Epithelial cell of proximal tubule (primary cell): ENCODE data around the gene BNIP5. TPM values are rescaled to one million over a fixed set of nuclear protein-coding genes. Genes with fewer than 3 reads are reported as not detected.

ENCODE experiments used
- DNase-seq: peaks from one replicate; pipeline ENCODE4 v3.0.0-alpha.2; 2011; ENCODE audit warnings: low read depth
- H3K4me3 ChIP-seq: 2 replicates; pipeline ENCODE4 v1.5.1; 2011; ENCODE audit warnings: low read depth, mild to moderate bottlenecking, low read length
- total RNA-seq: library from RNA; depleted of rRNA; stranded (reverse); fragments of >200 nt; gene quantifications from 2 replicates; pipeline ENCODE4 v1.2.3, GENCODE V29; 2015
- TF ChIP-seq, protein P1 (sequence below): conservative IDR thresholded peaks from 2 replicates; pipeline ENCODE4 v1.5.1; 2012; ENCODE audit warnings: low read depth, mild to moderate bottlenecking, low read length

BNIP5 gene
- total RNA-seq, 1 donor from 2014 or later, result under 0.01 TPM

GRCh38 chr6:36350681-36351571 lies 14.2 kb upstream of the BNIP5 start:
- no peak overlapping the region for H3K4me3 ChIP-seq
- DNase-seq, result no peak
- TF ChIP-seq, protein P1, sequence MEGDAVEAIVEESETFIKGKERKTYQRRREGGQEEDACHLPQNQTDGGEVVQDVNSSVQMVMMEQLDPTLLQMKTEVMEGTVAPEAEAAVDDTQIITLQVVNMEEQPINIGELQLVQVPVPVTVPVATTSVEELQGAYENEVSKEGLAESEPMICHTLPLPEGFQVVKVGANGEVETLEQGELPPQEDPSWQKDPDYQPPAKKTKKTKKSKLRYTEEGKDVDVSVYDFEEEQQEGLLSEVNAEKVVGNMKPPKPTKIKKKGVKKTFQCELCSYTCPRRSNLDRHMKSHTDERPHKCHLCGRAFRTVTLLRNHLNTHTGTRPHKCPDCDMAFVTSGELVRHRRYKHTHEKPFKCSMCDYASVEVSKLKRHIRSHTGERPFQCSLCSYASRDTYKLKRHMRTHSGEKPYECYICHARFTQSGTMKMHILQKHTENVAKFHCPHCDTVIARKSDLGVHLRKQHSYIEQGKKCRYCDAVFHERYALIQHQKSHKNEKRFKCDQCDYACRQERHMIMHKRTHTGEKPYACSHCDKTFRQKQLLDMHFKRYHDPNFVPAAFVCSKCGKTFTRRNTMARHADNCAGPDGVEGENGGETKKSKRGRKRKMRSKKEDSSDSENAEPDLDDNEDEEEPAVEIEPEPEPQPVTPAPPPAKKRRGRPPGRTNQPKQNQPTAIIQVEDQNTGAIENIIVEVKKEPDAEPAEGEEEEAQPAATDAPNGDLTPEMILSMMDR, result no peak

DNA sequence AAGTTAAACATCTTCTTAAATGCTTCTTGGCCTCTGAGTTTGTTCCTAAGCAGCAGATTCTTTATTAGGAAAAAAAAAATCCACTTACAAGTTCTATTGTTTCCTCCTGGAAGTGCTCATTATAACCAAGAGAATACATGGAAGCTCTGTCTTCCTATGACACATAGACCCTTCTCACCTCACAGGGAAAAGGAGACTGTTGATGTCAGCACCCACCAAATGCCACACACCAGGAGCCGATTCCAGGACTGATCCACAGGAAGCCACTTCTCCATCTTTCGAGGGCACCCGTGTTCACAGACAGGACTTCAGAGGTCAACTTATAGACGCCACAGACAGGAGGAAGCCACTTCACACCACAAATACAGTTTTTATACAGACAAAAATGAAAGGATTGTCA lies 13.4 kb upstream of the BNIP5 start:
- no peak overlapping the region for H3K4me3 ChIP-seq
- no peak for DNase-seq
- TF ChIP-seq, protein P1, result no peak

DNA sequence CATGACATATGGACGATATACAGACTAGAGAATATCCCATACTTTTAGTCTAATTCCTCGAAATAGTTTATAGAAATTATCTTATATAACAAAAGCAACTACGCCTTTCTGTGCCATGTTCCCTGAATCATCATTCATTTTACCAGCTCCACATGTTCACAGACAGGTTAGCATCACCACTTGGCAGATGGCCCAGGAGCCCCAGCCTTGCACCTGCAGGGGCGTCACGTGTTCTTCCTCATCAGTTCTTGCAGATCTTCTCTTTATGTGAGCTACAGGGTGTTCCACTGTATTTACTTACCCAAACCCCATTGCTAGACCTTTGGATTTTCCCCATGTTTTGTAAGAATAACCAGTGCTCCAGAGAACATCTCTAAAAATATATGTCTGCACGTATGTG lies 12.6 kb upstream of the BNIP5 start:
- no peak overlapping the region for H3K4me3 ChIP-seq
- no peak for DNase-seq
- TF ChIP-seq, protein P1, result no peak

DNA sequence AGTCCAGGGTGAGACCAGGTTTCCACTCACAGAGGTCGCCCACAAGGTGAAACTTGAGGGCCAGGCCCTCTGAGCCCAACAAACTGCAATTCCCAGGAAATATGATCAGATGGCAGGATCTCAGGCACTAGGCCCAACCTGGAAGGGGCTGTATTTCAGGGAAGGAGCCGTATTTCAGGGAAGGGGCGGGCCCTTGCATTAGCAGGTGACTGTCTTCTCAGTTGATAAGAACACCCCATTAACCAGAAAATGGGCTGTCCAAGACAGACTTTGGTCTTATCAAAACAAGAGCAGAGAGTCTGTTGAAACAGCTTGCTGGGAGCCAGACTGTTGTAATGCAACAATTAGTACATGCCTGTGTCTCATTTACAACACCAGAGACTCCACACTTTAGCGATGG lies 10.9 kb upstream of the BNIP5 start:
- DNase-seq, result no peak

DNA sequence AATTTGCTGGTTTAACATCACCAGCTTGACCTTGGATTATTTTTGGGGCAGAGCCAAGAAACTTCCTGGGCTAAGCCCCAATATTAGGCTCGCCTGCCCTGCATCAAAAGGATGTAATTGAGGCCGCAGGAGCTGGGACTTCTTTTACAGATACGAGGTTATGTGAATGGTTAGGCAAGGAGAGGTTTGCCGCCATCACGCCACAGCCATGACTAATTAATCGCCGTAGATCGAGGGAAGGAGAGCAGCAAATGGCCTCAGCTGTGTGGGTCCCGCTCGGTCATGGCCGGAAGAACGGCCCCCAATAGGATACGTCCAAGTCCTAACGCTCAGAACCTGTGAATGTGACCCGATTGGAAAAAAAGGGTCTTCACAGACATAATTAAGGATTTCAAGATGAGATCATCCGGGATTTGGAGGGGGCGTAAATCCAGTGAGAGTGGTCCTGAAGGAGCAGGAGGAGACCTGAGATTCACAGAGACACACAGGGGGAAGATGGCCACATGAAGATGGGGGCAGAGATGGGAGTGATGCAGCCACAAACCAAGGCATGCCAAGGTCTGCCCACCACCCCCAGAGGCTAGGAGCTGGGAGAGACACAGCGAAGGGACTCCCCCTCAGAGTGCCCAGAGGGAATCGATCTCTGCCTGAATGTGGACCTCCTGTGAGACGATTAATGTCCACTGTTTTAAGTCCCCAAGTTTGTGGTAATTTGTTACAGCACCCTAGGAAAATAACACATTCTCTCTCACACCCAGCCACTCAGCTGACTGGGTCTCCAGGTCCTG lies 10.0 kb upstream of the BNIP5 start:
- TF ChIP-seq, protein P1, result no peak
- DNase-seq, result no peak
- H3K4me3 ChIP-seq, result no peak overlapping the region

More for the DNA sequence above, 10.9 kb upstream of the BNIP5 start:
- H3K4me3 ChIP-seq, result no peak overlapping the region
- TF ChIP-seq, protein P1, result no peak

DNA sequence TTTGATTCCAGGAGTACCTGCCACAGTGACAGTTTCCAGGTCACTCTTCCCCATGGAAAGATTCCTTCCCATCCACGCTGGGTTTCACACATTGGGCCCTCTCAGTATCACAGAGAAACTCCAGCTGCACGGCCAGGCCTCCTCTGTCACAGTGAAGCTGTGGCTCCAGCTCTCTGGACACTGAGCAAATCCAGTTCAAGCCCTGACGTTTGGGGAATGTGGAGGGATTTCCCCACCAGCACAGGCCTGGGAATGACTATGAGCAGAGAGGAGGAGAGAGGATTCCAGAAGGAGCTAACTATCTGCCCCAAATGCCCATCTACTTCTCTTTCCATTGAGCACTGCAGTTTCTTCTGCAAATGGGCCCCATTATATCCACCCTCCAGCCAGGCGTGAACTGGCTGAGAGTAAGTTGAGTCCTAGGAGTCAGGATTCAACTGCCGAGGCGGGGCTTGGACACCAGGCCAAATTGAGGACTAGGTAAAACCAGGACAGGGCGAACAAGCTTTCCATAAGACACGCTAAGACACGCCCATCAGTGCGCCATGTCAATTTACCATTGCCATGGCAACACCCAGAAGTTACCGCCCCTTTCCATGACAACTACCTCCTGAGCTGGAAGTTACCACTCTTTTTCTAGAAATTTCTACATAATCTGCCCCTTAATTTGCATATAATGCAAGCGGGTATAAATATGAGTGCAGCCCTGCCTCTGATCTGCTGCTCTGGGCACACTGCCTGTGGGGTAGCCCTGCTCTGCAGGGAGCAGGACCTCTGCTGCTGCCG lies 9.2 kb upstream of the BNIP5 start:
- TF ChIP-seq, protein P1, result no peak
- no peak overlapping the region for H3K4me3 ChIP-seq
- DNase-seq, result no peak
